ENCODE results near the gene IGSF5.

DNA sequence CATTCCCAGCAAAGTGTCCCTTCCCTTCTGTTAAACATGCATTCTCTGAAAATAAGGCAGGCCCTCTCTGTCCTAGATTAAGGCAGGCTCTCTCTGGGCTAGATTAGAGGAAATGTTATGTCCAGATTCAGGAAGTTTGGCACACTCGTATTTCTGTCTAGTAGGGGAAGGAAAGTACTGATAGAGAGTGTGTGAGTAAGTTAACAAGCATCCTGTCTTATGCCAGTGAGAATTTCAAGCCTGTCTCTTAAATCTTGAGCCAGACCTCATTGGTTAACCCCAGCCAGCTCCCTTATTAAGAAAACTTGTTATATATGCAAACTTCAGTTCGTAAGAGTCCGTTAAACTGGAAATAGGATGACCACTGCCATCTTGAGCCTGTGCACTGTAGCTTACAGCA, 31.6 kb downstream of the IGSF5 start:
- TF ChIP-seq, protein P1, sequence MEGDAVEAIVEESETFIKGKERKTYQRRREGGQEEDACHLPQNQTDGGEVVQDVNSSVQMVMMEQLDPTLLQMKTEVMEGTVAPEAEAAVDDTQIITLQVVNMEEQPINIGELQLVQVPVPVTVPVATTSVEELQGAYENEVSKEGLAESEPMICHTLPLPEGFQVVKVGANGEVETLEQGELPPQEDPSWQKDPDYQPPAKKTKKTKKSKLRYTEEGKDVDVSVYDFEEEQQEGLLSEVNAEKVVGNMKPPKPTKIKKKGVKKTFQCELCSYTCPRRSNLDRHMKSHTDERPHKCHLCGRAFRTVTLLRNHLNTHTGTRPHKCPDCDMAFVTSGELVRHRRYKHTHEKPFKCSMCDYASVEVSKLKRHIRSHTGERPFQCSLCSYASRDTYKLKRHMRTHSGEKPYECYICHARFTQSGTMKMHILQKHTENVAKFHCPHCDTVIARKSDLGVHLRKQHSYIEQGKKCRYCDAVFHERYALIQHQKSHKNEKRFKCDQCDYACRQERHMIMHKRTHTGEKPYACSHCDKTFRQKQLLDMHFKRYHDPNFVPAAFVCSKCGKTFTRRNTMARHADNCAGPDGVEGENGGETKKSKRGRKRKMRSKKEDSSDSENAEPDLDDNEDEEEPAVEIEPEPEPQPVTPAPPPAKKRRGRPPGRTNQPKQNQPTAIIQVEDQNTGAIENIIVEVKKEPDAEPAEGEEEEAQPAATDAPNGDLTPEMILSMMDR (IDR thresholded peaks at IDR 0.05), result no peak
- no peak for TF ChIP-seq POLR2AphosphoS5 (IDR thresholded peaks at IDR 0.05)
- TF ChIP-seq POLR2A (IDR thresholded peaks at IDR 0.05), result no peak
- no peak for TF ChIP-seq EP300 (IDR thresholded peaks at IDR 0.05; ENCODE audit: low read depth)

Data from transverse colon (tissue), 4 donors.